WTC11 (cell line): Measurements from ENCODE around the gene TRIM44. TPM values are rescaled to one million over a fixed set of nuclear protein-coding genes. Genes with fewer than 3 reads are reported as not detected.

Source experiments
- ATAC-seq: fragments of 200-7000 bp; cut with Tn5 transposase; 2 replicates; pipeline ENCODE4 v1.10.0; 2021; ENCODE audit warnings: mild to moderate bottlenecking, moderate library complexity
- CTCF ChIA-PET: fragments of 300-600 bp; sonication (Branson Sonifier 250); formaldehyde crosslinking; loops from one replicate; lab custom pipeline; 2021; ENCODE audit warnings: antibody characterized with exemption; lab: Charles Lee
- POLR2A ChIA-PET: fragments of 350-600 bp; sonication (Branson Sonifier 250); formaldehyde crosslinking; loops from one replicate; lab custom pipeline; 2021; ENCODE audit warnings: antibody characterized with exemption; lab: Charles Lee
- DNase-seq: peaks from one replicate; pipeline ENCODE4 v3.0.0; 2021; ENCODE audit warnings: low spot score
- H3K27ac Mint-ChIP-seq: 2 replicates; pipeline ENCODE4 v1.8.0; 2021; ENCODE audit warnings: mixed read lengths
- H3K27me3 Mint-ChIP-seq: 2 replicates; pipeline ENCODE4 v1.8.0; 2021; ENCODE audit warnings: low read depth, mild to moderate bottlenecking, moderate library complexity, mixed read lengths
- H3K36me3 Mint-ChIP-seq: 2 replicates; pipeline ENCODE4 v1.8.0; 2021; ENCODE audit warnings: mixed read lengths
- H3K4me1 Mint-ChIP-seq: 2 replicates; pipeline ENCODE4 v1.8.0; 2022; ENCODE audit warnings: mixed read lengths
- H3K4me3 Mint-ChIP-seq: 2 replicates; pipeline ENCODE4 v1.8.0; 2021; ENCODE audit warnings: mild to moderate bottlenecking, moderate library complexity, mixed read lengths
- H3K9me3 Mint-ChIP-seq: 2 replicates; pipeline ENCODE4 v1.8.0; 2021; ENCODE audit warnings: mixed read lengths
- CBFB ChIP-seq: sonication (generic); formaldehyde crosslinking; IDR thresholded peaks from 2 replicates; pipeline ENCODE4 v1.8.1; 2022; ENCODE audit warnings: mild to moderate bottlenecking, low read depth, missing genetic modification reagents
- ELF4 ChIP-seq: sonication (generic); formaldehyde crosslinking; IDR thresholded peaks from 2 replicates; pipeline ENCODE4 v1.8.1; 2022; ENCODE audit warnings: low read depth, mild to moderate bottlenecking, moderate library complexity, missing genetic modification reagents
- EMX1 ChIP-seq: fragments of 250-450 bp; sonication (Bioruptor Pico); IDR thresholded peaks from 2 replicates; pipeline ENCODE4 v1.8.0; 2021; ENCODE audit warnings: mild to moderate bottlenecking
- ERG ChIP-seq: fragments of 250-450 bp; sonication (Bioruptor Pico); IDR thresholded peaks from 2 replicates; pipeline ENCODE4 v1.8.0; 2021; ENCODE audit warnings: mild to moderate bottlenecking
- FOXP1 ChIP-seq: sonication (generic); formaldehyde crosslinking; IDR thresholded peaks from 2 replicates; pipeline ENCODE4 v1.8.0; 2022; ENCODE audit warnings: missing genetic modification reagents, mild to moderate bottlenecking, moderate library complexity, borderline replicate concordance
- HMGXB4 ChIP-seq: sonication (generic); formaldehyde crosslinking; IDR thresholded peaks from 2 replicates; pipeline ENCODE4 v1.8.1; 2023; ENCODE audit warnings: mild to moderate bottlenecking, moderate library complexity, missing genetic modification reagents
- IRF2 ChIP-seq: sonication (generic); formaldehyde crosslinking; IDR thresholded peaks from 2 replicates; pipeline ENCODE4 v1.8.0; 2022; ENCODE audit warnings: low read depth, missing genetic modification reagents, borderline replicate concordance
- MXD4 ChIP-seq: fragments of 250-450 bp; sonication (Bioruptor Pico); IDR thresholded peaks from 2 replicates; pipeline ENCODE4 v1.8.0; 2021; ENCODE audit warnings: mild to moderate bottlenecking, moderate library complexity, borderline replicate concordance
- NFATC4 ChIP-seq: fragments of 250-450 bp; sonication (Bioruptor Pico); IDR thresholded peaks from 2 replicates; pipeline ENCODE4 v1.9.0; 2021; ENCODE audit warnings: mild to moderate bottlenecking
- NFE2L1 ChIP-seq: sonication (generic); formaldehyde crosslinking; IDR thresholded peaks from 2 replicates; pipeline ENCODE4 v1.8.1; 2023; ENCODE audit warnings: missing genetic modification reagents
- NR1H2 ChIP-seq: sonication (generic); formaldehyde crosslinking; IDR thresholded peaks from 2 replicates; pipeline ENCODE4 v1.9.0; 2021; ENCODE audit warnings: mild to moderate bottlenecking, moderate library complexity, missing genetic modification reagents
- NR3C1 ChIP-seq: sonication (generic); formaldehyde crosslinking; conservative IDR thresholded peaks from 2 replicates; pipeline ENCODE4 v1.8.1; 2023; ENCODE audit warnings: low read depth, mild to moderate bottlenecking, missing genetic modification reagents
- OVOL2 ChIP-seq: fragments of 250-450 bp; sonication (Bioruptor Pico); IDR thresholded peaks from 2 replicates; pipeline ENCODE4 v1.9.0; 2021; ENCODE audit warnings: mild to moderate bottlenecking, borderline replicate concordance
- PRDM15 ChIP-seq: sonication (generic); formaldehyde crosslinking; IDR thresholded peaks from 2 replicates; pipeline ENCODE4 v1.8.0; 2022; ENCODE audit warnings: missing genetic modification reagents
- TCF7 ChIP-seq: sonication (generic); formaldehyde crosslinking; IDR thresholded peaks from 2 replicates; pipeline ENCODE4 v1.8.0; 2022; ENCODE audit warnings: mild to moderate bottlenecking, low read depth, missing genetic modification reagents, moderate library complexity
- USF2 ChIP-seq: sonication (generic); formaldehyde crosslinking; IDR thresholded peaks from 2 replicates; pipeline ENCODE4 v1.8.1; 2023; ENCODE audit warnings: mild to moderate bottlenecking, missing genetic modification reagents, moderate library complexity
- ZBTB43 ChIP-seq: sonication (generic); formaldehyde crosslinking; IDR thresholded peaks from 2 replicates; pipeline ENCODE4 v1.8.1; 2023; ENCODE audit warnings: mild to moderate bottlenecking, missing genetic modification reagents
- ZNF281 ChIP-seq: sonication (generic); formaldehyde crosslinking; IDR thresholded peaks from 2 replicates; pipeline ENCODE4 v1.8.0; 2023; ENCODE audit warnings: mild to moderate bottlenecking, missing genetic modification reagents
- ZNF416 ChIP-seq: fragments of 250-450 bp; sonication (Bioruptor Pico); IDR thresholded peaks from 2 replicates; pipeline ENCODE4 v1.9.0; 2021; ENCODE audit warnings: mild to moderate bottlenecking, inconsistent platforms
- ZNF423 ChIP-seq: fragments of 250-450 bp; sonication (Bioruptor Pico); IDR thresholded peaks from 2 replicates; pipeline ENCODE4 v2.1.2; 2022; ENCODE audit warnings: mild to moderate bottlenecking, moderate library complexity
- total RNA-seq: library from RNA; stranded (reverse); gene quantifications from 3 replicates; pipeline ENCODE4 v1.2.3, GENCODE V29; 2021

TRIM44 gene
- total RNA-seq, 1 experiment from 2014 or later, result 27.4 TPM

- H3K36me3 Mint-ChIP-seq, result no peaks in the 10 kb centered on the region
- no peak overlapping the region for H3K27ac Mint-ChIP-seq
- H3K27me3 Mint-ChIP-seq, result no peaks in the 10 kb centered on the region; the same call in 1 of the 2 replicates
- ChIA-PET POLR2A (interaction anchor here (0.6 kb wide), 1 partner anchor 30 kb away, joined by 3 read pairs; no protein-coding TSS in a partner anchor), CTCF (interaction anchor here (1.1 kb wide), 1 partner anchor 197 kb away, joined by 3 read pairs; no protein-coding TSS in a partner anchor)
- H3K9me3 Mint-ChIP-seq, result peaks cover 17% of the 10 kb centered on the region
- no peaks in the 10 kb centered on the region for H3K4me1 Mint-ChIP-seq
- ATAC-seq (no peak), DNase-seq (no peak)
- H3K4me3 Mint-ChIP-seq, result no peak overlapping the region
- no peak for TF ChIP-seq IRF2 (CRISPR knock-in tag)
- no peak for TF ChIP-seq EMX1 (CRISPR knock-in tag)
- no peak for TF ChIP-seq NFATC4 (CRISPR knock-in tag)
- no peak for TF ChIP-seq ZNF281 (CRISPR knock-in tag)
- TF ChIP-seq MXD4, result no peak
- no peak for TF ChIP-seq ZNF423
- no peak for TF ChIP-seq NR1H2 (CRISPR knock-in tag)
- TF ChIP-seq FOXP1 (CRISPR knock-in tag), result no peak
- no peak for TF ChIP-seq ERG (CRISPR knock-in tag)
- no peak for TF ChIP-seq NR3C1
- no peak for TF ChIP-seq OVOL2 (CRISPR knock-in tag)
- TF ChIP-seq PRDM15 (CRISPR knock-in tag), result no peak
- TF ChIP-seq NFE2L1, result no peak
- TF ChIP-seq ELF4 (CRISPR knock-in tag), result no peak
- no peak for TF ChIP-seq ZNF416 (CRISPR knock-in tag)
- TF ChIP-seq USF2 (CRISPR knock-in tag), result no peak
Measured at GRCh38 chr11:35845860-35846259, 183.3 kb downstream of the TRIM44 start.

GRCh38 chr11:35846874-35847273 lies 184.3 kb downstream of the TRIM44 start:
- Mint-ChIP-seq H3K27me3 (no peaks in the 10 kb centered on the region; the same call in 1 of the 2 replicates), H3K4me1 (no peaks in the 10 kb centered on the region), H3K27ac (no peak overlapping the region), H3K4me3 (no peak overlapping the region), H3K9me3 (0 out of 2 replicates have a peak, but pooled peaks cover 8% of the 10 kb centered on the region), H3K36me3 (no peaks in the 10 kb centered on the region)
- ATAC-seq (no peak), DNase-seq (no peak)
- ChIA-PET POLR2A (no interaction called here), CTCF (interaction anchor here (0.8 to 1.1 kb wide), 2 partner anchors 25 to 196 kb away, joined by 3 read pairs; no protein-coding TSS in a partner anchor)
- TF ChIP-seq CBFB (no peak), HMGXB4 (CRISPR knock-in tag) (no peak), NR3C1 (no peak), ZBTB43 (CRISPR knock-in tag) (no peak), EMX1 (CRISPR knock-in tag) (no peak), TCF7 (no peak), PRDM15 (CRISPR knock-in tag) (no peak)
